NOMO-1 treated with dmso at 0.1 percent for 144 hours (cell line): ENCODE measurements around the gene LHFPL2.

Source experiments
- DNase-seq: peaks from one replicate; lab custom pipeline; 2025; ENCODE audit not compliant: unreplicated experiment; lab: John Stamatoyannopoulos, UW

Gene LHFPL2

DNA sequence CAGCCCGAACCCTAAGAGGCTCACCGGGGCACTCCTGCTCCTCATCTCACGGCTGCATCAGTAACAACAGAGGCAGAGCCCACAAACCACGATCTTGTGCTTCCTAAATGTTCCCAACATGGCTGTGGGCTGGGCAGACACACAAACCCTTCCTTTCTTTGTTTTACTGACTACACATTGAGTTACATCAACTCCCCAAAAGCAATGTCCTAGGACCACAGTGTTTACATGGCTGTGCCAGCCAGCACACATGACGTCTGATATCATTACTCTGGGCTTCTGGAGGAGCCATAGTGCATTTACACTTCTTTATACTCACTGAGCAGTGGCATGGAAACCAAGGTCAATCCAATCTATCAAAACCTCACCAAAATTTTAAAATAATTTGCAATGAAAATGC is 101.4 kb downstream of the LHFPL2 start:
- DNase-seq = no peak

DNA sequence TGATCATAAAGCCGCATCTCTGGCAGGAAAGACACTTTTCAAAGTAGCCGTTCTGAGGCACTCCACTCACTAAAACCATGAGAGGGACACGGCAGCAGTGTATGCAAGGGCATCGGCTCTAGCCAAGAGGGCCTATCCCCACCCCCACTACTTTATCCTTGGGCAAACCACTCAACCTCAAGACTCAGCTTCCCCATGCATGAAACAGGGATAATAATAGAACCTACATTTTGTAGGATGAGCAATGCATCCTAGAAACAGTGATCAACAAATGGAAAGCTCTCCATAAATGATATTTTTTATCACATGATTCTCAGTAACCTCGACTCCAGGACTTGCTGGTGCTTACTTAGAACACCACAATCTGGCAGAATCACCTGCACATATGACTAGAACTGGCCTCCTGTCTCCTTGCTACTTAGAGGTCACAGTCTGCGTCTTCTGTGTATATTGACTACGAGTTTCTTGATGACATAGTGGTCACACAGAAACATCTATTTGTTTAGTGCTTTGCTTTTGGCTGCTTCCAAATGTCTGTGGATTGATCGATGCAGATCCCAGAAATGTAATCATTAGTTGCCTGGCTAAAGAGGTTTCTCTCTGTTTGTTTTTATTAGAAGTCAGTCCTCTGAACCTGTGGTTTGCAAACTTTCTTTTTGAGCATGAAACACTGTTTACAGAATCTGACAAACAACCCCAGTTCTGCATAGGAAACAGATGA is 102.1 kb downstream of the LHFPL2 start:
- DNase-seq = no peak

DNA sequence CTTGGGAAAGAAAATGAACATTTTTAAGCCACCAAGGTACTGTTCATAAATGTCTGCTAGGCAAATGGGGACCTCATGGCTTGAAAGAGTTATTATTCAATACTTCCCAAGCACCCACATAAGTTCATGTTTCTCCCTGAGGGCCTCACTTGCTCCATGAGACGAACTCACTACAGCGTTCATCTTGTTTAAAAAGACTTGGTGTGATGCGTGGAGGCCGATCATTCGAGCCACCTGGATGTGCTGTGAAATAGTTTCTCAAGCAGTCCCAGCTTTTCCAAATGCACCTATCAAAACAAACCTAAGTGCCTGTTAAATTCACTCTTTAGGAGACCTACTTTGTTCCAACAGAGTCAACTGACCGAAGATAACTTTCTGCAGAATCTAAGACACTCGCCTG is 103.2 kb downstream of the LHFPL2 start:
- DNase-seq = no peak

DNA sequence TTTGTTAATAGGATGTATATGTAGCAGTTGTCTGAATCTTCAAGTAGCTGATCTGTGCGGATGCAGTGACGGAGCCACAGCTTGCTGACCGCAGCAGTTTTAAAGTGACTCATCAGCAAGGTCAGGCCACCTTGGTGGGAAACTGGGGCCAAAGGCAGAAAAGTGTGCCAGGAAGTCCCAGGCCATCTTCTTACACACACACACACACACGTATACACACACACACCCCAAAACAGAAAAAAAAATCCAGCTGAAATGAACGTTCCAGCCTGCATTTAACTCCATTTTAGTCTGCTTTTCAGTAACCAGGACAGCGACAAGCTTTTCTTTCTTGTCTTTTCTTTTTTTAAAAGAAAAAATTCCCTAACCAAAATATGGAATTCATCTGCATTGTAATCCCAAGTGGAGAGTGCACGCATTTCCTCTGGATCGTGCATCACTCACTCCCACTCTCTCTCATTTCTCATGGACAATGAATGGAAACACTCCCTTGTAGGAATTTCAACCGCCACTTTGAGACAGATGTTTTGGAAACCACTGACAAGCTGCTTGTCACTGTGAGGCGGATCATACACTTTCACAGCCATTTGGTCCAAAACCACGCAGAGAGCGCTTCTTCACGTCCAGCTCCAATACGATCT is 103.9 kb downstream of the LHFPL2 start:
- no peak for DNase-seq

DNA sequence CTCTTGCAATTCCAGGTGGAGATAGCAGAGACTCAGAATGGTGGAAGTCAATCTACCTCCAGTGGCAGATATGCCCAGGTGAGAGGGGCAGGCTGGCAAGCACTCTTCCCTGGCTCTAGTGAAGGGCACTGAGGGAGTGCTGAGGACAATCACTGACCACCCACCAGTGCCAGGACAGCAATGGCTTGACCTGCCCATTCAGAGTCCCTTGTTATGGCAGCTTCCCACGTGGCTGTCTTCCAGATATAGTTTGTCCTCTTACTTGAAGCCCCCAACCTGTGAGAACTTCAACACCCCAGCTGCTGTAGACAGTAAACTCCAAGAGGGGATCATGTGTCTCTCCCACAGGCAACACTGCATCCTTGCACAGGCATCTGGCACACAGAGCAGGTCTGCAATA is 104.7 kb downstream of the LHFPL2 start:
- DNase-seq = no peak

DNA sequence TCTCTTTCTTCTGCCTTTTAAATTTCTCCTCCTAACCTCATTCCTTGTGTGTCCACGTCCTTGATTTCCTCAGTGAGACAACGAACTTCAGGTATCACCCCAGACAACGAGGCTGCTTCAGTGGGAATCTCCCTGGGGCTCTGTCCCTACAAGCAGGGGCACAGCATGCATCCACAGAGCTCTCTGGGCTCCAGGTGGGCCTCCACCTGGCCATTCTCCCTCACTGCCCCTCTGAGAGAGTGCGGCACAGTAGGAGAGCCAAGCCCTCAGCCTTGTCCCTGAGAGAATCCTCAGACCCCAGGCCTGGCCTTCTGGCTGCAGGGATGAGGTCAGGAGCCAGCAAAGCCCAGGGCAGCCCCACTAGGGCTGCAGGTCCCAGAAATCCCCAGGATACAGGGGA is 105.3 kb downstream of the LHFPL2 start:
- no peak for DNase-seq

DNA sequence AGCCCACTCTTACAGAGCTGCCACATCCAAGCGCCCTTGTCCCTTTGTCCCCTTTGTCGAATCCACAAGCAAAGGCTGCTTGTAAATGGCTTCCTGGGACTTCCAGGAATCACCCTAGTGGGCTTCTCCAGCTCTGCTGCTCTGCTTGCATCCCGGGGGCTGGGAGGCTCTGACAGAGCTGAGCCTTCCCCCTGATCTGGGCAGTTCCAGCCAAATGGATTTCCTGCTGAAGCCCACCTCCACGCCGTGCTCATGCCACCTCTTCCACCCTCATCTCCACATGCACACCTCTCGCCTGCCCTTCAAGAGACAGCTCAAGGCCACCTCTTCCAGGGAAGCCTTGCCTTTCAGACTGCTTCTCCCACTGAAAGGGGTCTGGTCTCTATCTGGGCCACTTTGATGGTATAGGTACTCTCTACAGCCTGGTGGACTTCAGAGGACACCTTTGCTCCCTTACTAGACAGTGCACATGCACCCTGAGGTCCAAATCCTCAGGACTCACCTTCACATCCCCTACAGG is 106.2 kb downstream of the LHFPL2 start:
- no peak for DNase-seq

DNA sequence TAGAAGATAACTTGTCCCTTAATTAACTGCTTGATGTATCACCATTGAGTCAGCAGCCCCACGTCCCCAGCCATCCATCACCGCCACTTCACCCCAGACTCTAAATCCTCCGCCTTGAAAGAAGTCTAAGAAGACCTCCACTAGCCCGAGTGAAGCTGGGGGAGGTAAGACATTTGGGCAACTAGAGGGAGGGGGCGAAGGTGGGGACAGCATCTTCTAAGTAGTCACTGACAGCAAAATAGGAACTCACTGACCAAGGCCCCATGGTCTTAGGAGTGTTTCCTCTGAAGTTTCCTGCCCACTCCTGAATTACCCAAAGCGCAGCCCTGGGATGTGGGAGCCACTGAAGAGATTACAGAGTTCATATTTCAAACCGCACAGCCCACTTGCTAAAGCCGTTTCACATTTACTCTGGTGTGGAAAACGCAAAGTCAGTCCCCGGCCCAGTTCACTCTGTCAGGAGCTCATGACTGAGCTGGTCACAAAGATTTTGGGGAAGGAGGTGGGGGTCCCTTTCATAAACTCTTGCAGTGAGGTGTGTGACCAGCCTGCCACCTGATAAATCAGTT is 107.4 kb downstream of the LHFPL2 start:
- DNase-seq = no peak

DNA sequence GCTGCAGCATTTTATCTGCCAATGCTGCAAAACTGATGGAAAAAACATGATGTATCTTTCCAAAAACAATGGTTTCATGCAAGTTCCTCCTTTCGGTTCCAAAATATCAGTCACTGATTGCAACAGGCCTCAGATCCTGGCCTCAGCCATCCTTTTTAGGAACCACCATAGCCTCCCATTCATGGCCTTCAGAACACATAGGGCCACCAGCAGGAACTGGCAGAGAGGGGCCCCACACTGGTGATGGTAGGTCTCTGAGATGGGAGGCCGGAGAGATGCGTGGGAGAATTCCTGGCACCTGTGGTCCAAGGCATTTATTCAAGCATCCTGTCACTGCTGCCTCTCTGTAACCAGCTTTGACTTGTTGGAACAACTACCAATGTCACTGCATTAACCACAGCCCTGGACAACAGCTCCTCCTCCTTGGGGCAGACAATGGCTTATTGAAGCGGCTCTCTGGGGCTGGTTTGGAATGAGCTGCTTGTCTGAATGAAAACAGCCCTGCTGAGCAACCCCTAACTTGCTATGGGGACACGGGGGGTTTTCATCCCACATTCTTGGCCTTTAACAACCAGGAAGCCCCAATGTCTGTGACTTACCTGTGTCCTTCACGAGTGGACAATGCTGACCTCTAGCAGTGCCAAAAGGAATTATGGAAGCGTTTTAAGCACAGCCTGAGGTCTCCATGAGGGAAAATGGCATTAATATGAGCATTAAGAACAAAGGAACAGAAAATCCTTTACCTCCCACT is 108.1 kb downstream of the LHFPL2 start:
- DNase-seq = peak; percentile 49

DNA sequence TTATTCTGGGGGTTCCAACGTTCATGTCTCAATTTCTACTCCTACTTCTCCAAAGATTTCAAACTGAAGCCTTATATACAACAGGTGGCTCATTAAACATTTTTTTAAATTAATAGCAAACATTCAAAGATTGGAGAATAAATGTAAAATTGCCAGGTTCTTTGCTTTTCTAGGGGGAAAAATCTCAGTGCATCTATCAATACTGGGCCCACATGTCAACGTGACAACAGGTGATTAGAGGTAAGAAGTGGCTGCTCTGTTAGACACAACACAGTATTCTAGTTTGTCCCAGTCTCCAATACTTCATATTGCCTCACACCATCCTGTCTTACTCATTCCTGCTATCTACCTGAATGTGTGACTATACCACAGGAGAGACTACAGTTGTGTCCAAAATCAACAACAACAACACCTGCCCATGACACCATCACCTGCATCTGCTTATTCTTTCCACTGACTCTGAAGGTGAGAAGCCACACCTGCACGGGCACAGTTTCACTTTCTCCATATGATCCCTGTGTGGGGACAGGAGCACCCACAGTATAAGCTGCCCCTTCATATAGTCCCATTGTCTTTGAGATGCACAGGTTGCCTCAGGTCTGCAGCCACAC is 110.2 kb downstream of the LHFPL2 start:
- DNase-seq = no peak

DNA sequence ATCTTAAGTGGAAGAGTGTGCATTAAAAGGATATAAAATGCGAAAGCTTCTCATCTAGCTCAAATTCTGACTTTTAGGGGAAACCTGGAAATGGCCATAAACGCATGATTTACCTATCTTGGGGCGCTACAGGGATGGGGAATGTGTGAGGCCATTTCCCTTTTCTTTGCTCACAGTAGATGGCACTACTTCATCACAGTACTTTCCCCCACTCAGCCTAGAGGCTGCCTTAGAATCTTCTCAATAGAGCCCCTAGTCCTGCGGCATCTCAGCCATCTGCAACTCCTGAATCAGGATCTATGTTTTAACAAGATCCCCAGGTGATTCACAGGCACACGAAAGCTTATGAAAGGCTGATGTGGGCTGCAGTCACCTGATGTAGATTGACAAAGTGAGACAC is 110.8 kb downstream of the LHFPL2 start:
- peak; percentile 22 for DNase-seq

DNA sequence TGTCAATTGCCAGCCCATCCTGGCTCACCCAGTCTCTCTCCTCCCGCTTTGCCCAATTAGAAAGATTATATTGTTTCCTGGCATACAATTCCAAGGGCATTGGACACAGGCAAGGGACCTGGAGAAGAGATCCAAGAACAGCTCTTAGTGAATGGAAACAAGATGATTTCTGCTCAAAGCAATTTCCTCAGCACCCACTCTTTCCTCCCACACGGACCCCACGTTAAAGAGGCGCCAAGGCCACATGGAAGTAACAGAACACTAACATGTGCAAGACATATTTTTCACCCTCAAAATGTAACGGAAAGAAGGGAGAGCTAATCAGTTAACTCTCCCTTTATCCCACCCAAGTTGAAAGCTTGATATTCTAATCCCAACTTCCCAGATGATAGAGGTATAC is 111.2 kb downstream of the LHFPL2 start:
- DNase-seq = no peak

DNA sequence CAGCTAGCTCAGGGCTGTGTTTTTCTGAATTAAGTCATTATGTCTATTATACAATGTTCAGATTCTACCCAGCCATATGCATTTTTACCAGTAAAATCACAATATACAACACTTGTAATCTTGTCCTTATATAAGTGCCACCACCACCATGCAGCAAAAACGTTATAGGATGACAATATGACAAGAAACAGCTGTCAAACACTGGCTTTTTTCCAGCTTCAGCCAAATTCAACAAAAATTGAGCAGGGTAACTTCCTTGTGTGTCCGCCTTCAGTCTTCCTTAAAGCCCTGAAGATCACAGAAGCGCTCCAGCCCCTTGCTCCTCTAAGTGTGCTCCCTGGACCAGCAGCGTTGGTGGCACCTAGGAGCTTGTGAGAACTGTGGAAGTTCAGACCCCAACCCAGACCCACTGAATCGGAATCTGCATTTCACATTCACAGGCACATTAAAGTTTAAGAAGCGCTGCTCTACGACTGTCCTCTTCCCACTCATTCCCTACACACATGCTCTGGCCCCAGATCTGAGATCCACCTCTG is 111.8 kb downstream of the LHFPL2 start:
- DNase-seq = no peak

DNA sequence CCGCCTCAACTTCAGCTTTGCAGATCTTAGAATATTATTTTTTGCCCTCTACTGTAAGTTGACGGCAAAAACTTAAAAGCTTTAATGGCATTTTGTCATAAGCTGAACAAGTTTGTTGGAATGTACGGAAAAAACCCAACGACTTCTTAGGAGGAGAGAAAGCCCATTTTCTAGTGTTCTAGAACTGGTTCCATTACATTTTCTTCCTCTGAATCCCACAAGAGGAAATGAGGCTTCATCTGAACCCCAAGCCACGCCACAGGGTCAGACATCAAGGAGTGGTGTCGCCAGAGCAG is 113.7 kb downstream of the LHFPL2 start:
- DNase-seq = no peak

DNA sequence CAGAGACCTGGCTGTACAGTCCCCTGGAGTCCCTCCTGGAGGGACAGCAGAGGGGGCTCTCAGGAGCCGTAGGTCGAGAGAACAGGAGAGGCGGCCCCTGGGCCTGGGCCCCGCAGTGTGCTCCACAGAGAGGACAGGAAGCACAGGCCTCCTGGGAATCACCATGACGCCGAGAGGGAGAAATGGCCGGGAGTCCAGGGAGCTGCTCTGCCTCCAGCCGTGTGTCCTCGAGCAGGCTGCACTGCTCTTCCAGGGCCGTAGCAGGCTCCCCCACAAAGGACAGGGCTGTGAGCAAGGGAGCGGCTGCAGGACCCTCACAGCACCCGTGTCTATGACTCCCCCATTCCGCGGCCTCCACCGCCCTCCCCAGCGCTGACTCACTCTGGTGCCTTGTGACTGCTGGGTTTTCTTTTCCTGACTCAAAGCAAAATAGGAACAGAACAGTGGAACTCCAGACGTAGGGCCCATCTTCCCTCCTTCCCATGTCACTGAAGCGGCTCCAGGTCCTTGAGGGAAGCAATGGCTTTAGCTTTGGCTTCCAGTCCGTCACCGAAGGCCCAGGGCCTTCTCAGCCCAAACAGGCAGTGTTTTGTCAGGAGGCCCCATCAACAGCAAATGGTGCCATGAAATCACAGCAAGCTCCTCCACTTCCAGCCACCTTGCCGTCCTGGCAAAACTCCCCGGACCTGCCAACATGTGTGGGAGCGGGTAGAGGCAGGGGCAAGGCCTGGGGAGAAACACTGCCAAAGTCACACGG is 114.2 kb downstream of the LHFPL2 start:
- no peak for DNase-seq

DNA sequence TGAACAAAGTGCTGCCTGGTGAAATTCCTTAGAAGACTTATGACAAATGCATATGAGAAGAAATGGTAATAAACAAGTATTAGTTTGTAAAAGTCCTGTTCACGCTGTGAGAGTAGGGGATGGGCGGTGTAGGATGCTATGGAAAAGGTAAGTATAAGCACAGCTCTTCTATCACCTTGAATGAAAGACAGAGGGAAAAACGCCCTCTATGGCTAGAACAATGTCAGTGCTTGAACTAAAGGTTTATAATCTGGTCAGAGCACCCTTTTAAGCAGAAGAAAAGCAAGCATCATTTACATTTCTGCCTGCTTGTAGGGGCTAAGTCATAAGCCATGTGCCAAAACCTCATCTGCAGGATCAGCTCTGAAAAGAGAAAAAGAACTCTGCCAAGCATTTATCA is 115.2 kb downstream of the LHFPL2 start:
- DNase-seq = no peak

DNA sequence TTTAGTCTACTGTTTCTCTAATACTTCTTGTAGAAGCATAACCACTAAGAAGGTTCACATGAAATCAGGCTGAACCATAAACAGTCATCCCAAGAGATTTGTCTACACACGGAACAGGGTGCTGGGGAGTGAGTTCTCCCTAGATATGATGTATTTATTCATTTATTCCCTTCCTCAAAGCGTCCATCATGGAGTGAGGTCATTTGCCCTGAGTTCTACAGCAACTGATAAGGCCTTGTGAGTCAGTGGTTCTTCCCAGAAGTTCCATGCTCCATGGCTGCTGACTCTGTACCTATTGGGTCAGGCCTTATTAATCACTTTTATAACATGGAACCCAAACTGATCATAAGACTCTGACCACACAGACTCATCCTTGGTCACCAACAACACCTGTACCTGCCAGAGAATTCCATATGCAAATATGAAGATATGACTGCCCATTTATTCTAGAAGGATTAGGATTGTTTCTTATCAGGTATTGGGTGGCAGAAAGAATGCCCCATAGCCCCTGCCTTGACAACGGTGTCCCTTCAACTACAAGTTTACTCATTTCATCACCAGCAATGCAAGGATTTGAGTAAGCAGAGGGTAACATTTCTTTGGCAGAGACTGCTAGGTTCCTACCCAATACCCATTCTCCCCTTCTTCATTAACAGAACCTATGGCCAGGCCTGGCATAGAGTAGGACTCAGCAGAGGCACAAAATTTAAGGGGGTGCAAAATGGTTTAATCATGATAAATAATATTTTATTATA is 118.1 kb downstream of the LHFPL2 start:
- no peak for DNase-seq

DNA sequence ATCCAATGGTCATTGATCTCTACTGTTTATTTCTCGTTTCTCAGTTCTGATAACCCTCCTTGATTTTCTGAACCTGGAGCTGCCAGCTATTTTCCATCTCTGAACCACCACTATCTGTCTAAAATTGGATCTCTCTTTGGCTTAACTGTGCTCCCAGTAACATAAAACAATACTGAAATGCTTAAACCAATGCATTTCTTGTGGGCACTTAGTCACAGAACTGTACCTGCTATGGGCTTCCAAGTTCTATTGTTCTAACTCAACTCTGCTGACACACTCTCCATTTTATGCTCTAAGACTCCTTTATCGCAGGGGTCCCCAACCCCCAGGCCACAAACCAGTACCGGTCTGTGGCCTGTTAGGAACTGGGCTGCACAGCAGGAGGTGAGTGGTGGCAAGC is 120.6 kb downstream of the LHFPL2 start:
- DNase-seq = no peak

DNA sequence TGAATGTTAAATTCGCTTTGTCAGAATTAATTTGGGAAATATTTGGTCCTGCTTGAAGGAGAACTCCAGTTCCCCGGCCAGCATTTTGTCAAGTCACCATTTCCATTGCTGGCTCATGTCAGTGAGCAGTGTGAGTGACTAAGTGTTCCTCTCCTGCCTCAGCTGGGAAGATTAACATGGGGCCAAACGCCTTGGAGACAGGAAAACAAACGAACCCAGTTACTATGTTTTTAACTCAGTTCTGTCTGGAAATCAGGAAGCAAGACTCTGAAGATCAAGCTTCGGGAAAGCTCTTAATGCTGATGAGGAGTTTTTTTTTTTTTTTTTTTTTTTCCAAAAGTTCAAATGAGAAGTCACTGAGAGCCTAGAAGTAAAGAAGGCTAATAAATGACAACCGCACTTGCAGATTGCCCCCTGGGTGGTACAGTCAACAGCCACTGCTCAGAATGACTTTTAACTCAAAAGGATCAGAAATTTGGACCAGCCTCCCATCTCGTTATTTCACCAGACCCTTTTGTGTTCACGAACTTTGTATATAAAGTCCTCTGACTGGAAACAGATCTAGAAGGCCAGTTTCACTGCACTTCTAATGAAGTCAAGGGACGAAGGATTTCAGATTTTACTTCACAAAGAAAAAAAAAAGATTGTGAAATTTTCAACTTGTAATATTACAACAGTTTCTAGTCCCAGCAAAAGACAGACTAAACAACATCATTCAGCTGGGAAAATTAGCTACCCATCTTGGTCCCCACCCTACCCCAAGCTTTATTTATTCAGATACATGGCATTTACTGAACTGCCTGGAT is 121.3 kb downstream of the LHFPL2 start:
- DNase-seq = no peak
